HG03354 (cell line): ENCODE results near the gene DNM1.

Experiments
- ATAC-seq: cut with Tn5 transposase; IDR thresholded peaks from one replicate; pipeline ENCODE4 v1.9.1; 2021; ENCODE audit warnings: mild to moderate bottlenecking; ENCODE audit not compliant: unreplicated experiment, poor library complexity, severe bottlenecking

Gene DNM1

GRCh38 chr9:128203024-128203706, at the start of gene DNM1:
Gene DNM1, plus strand, starts transcription at chr9:128203379. Its CDS starts 92 bp downstream, at chr9:128203471.
- ATAC-seq, result peak; percentile 82

GRCh38 chr9:128153947-128154695, 49.1 kb upstream of the DNM1 start:
- no peak for ATAC-seq

- ATAC-seq, result no peak
Observed at GRCh38 chr9:128155736-128156500, 47.3 kb upstream of the DNM1 start.

DNA sequence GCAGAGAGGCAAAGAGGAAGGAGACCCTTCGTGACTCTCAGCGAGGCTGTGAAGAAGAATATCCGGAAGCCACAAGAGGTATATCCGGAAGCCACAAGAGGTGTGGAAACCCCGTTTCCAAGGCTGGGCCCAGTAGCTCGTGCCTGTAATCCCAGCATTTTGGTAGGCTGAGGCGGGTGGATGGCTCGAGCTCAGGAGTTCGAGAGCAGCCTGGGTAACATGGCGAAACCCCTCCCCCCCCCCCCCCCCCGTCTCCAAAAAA, 43.7 kb upstream of the DNM1 start:
- no peak for ATAC-seq

- peak; percentile 86 for ATAC-seq
Observed at GRCh38 chr9:128159784-128160602, 43.2 kb upstream of the DNM1 start, which contains the start of gene BBLN. Gene BBLN, plus strand, starts transcription at chr9:128160265. Its CDS starts 143 bp downstream, at chr9:128160408.

DNA sequence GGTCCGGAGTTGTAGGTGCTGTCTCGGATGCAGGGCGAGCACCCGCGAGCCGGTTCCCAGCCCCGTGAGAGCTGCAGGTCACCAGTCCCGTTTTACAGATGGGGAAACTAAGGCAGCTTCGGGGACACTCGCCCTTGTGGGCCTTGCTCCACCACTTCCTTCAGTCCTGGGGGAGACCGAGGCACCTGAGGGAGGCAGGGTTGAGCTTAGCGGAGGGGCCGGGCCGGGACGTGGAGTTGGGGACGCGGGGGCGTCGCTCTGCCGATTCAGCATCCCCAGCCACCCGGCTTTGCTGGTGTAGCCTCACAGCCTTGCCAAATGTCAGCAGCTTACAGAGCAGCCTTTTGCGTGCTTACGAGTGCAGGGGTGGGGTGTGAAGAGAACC, 42.6 kb upstream of the DNM1 start:
- peak; percentile 16 for ATAC-seq

GRCh38 chr9:128161215-128161902, 41.8 kb upstream of the DNM1 start:
- ATAC-seq, result no peak

GRCh38 chr9:128162215-128163026, 40.8 kb upstream of the DNM1 start:
- no peak for ATAC-seq

DNA sequence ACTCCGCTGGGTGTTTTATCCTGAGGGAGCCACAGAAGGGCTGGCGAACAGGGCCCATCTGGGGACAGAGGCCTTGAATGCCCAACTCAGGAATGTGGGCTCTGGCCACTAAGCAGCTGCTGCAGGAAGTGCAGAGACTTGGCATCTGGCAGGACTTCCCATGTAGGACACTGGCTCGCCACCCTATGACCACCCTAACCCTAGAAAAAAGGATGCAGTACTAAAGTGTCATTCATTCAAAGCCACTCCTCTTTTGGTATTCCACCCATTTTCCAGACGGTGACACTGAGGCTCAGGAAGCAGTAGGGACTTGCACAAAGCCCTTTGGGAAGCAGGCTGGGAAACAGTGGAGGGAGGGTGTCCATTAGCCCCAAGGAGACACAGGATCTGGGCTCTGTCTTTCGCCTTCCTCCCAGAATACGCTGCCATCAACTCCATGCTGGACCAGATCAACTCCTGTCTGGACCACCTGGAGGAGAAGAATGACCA, 40.1 kb upstream of the DNM1 start:
- no peak for ATAC-seq

DNA sequence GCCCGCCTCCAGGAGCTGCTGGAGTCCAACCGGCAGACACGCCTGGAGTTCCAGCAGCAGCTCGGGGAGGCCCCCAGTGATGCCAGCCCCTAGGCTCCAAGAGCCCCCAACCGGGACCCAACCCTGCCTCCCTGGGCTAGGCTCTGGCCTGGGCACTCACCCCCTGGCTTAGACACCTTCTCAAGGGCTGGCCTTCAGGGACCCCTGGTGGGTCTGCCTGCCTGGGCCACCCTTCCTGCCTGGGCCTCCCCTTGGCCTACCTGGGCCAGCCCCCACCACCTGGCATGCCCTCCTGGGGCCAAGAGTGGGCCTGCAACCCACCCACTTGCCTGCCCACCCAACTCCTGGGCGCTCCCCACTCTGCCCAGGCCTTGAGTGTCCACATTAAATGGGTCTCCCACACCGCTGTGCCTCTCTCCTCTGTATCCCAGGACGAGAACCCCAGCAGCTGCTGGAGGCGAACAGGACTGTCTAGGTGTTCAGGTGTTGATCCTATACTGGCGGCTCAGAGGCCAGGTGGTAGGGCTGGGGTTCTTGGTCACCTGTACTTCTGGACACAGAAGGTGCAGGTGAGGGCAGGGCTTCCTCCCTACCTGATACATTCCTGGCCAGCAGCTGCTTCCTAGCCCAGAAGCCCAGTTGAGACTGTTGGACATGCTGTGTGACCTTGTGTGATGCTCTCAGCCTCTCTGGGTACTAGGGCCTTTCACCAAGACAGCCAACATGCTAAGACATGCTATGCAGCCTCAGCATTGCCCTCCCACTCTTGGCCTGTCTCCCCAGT, 39.5 kb upstream of the DNM1 start:
- no peak for ATAC-seq

GRCh38 chr9:128164307-128164885, 38.8 kb upstream of the DNM1 start:
- ATAC-seq, result no peak

- no peak for ATAC-seq
Observed at GRCh38 chr9:128166169-128166568, 37.0 kb upstream of the DNM1 start.

- no peak for ATAC-seq
Observed at GRCh38 chr9:128167209-128167608, 36.0 kb upstream of the DNM1 start.

GRCh38 chr9:128168731-128169308, 34.4 kb upstream of the DNM1 start:
- ATAC-seq, result no peak

GRCh38 chr9:128169492-128169891, 33.7 kb upstream of the DNM1 start:
- no peak for ATAC-seq

GRCh38 chr9:128169925-128170324, 33.3 kb upstream of the DNM1 start:
- ATAC-seq, result no peak

- no peak for ATAC-seq
Observed at GRCh38 chr9:128174062-128174461, 29.1 kb upstream of the DNM1 start.
